H4 (cell line): ENCODE results near the gene RPL39L. TPM values are rescaled to one million over a fixed set of nuclear protein-coding genes. Genes with fewer than 3 reads are reported as not detected.

ENCODE experiments used
- total RNA-seq: library from RNA; depleted of rRNA; stranded (reverse); fragments of >200 nt; shearing (Covaris generic); gene quantifications from 2 replicates; pipeline ENCODE4 v1.2.3, GENCODE V29; 2014; rRNA removed

Gene RPL39L
- total RNA-seq, 1 experiment from 2014 or later: 76.1 TPM

Other genes with a start within 250 kb of the RPL39L start
- gene ST6GAL1, start 209.0 kb downstream of the RPL39L start, total RNA-seq: 3.2 and 3.4 TPM in 2 replicates
- 0.29 TPM in 1 of 2 replicates, not detected in the other for gene RTP1, start 58.0 kb upstream of the RPL39L start, total RNA-seq
- 6.0 and 10.2 TPM in 2 replicates for gene MASP1, start 152.2 kb upstream of the RPL39L start, total RNA-seq
- gene RTP4, start 228.9 kb upstream of the RPL39L start, total RNA-seq: 16.6 and 18.7 TPM in 2 replicates